Keratinocyte (primary cell): ENCODE measurements around the gene PIK3C3. TPM values are rescaled to one million over a fixed set of nuclear protein-coding genes. Genes with fewer than 3 reads are reported as not detected.

Experiments
- DNase-seq: peaks from one replicate; pipeline ENCODE4 v3.0.0-alpha.2; 2011; ENCODE audit warnings: low read depth, missing footprints, low spot score
- FAIRE-seq: peaks from 2 replicates; lab custom pipeline; 2011; peaks lifted over from hg19 to GRCh38; lab: Jason Lieb, UNC
- H2AFZ ChIP-seq: 2 replicates; pipeline ENCODE4 v1.6.0; 2012; ENCODE audit warnings: low read length, control low read depth, inconsistent platforms; ENCODE audit not compliant: control insufficient read depth
- H3K27ac ChIP-seq: 2 replicates; pipeline ENCODE4 v1.5.1; 2011; ENCODE audit warnings: low read length; ENCODE audit not compliant: control insufficient read depth, insufficient read depth
- H3K27me3 ChIP-seq: 3 replicates; pipeline ENCODE4 v1.6.0; 2011; ENCODE audit warnings: low read length; ENCODE audit not compliant: control insufficient read depth, insufficient read depth; ENCODE audit errors: extremely low read depth
- H3K36me3 ChIP-seq, 2 experiments: 2 replicates in 1 of 2; 3 replicates in 1 of 2; pipeline ENCODE4 v1.5.1; 2011; ENCODE audit warnings: low read length in 2 of 2, mild to moderate bottlenecking in 1 of 2; ENCODE audit not compliant: control insufficient read depth in 2 of 2, insufficient read depth in 2 of 2; ENCODE audit errors: extremely low read depth in 1 of 2
- H3K4me1 ChIP-seq: 3 replicates; pipeline ENCODE4 v1.5.1; 2011; ENCODE audit warnings: low read length; ENCODE audit not compliant: control insufficient read depth, insufficient read depth; ENCODE audit errors: extremely low read depth
- H3K4me2 ChIP-seq: 3 replicates; pipeline ENCODE4 v1.6.0; 2011; ENCODE audit warnings: low read depth, low read length; ENCODE audit not compliant: control insufficient read depth, insufficient read depth; ENCODE audit errors: extremely low read depth
- H3K4me3 ChIP-seq, 3 experiments: fragments of 200-600 bp in 1 of 3; sonication (generic) in 1 of 3; 2 replicates in 2 of 3; 3 replicates in 1 of 3; pipeline ENCODE4 v1.5.1; 2011 to 2016; ENCODE audit warnings: low read length in 3 of 3, mild to moderate bottlenecking in 3 of 3, control low read depth in 2 of 3, inconsistent platforms in 1 of 3, low read depth in 1 of 3, mixed read lengths in 1 of 3, mixed run types in 1 of 3, moderate library complexity in 1 of 3; ENCODE audit not compliant: control insufficient read depth in 2 of 3, insufficient read depth in 2 of 3; ENCODE audit errors: extremely low read depth in 1 of 3
- H3K79me2 ChIP-seq: 2 replicates; pipeline ENCODE4 v1.6.0; 2012; ENCODE audit warnings: low read length; ENCODE audit not compliant: control insufficient read depth, insufficient read depth
- H3K9ac ChIP-seq: 3 replicates; pipeline ENCODE4 v1.6.0; 2011; ENCODE audit warnings: low read length; ENCODE audit not compliant: control insufficient read depth, insufficient read depth; ENCODE audit errors: extremely low read depth
- H3K9me1 ChIP-seq: 3 replicates; pipeline ENCODE4 v1.6.0; 2011; ENCODE audit warnings: low read length; ENCODE audit not compliant: control insufficient read depth, insufficient read depth; ENCODE audit errors: extremely low read depth
- H3K9me3 ChIP-seq: 2 replicates; pipeline ENCODE4 v1.5.1; 2012; ENCODE audit warnings: low read depth, low read length; ENCODE audit not compliant: control insufficient read depth
- H4K20me1 ChIP-seq: 3 replicates; pipeline ENCODE4 v1.6.0; 2011; ENCODE audit warnings: low read length; ENCODE audit not compliant: control insufficient read depth, insufficient read depth; ENCODE audit errors: extremely low read depth
- EZH2 ChIP-seq: IDR thresholded peaks from one replicate; pipeline ENCODE4 v1.6.1; 2012; ENCODE audit warnings: inconsistent platforms, mild to moderate bottlenecking, low read length, moderate library complexity
- dilution Hi-C: fragments of 300-500 bp; cut with MboI; formaldehyde crosslinking; loops from one replicate; pipeline ENCODE4 v1.7.0; 2020; ENCODE audit warnings: low sequenced_read_pairs; ENCODE audit not compliant: extremely low pct_ligation_motif_present
- polyA plus RNA-seq, 5 experiments: library from polyadenylated mRNA; depleted of rRNA in 3 of 5; stranded (reverse) in 3 of 5; stranded (forward) in 1 of 5; unstranded in 1 of 5; fragments of >200 nt; gene quantifications; 1 replicate in 1 of 5; 2 replicates in 3 of 5; 3 replicates in 1 of 5; pipeline versions ENCODE4 v1.2.1 to v1.2.3, GENCODE V29; 2011 to 2012; ENCODE audit warnings: missing spikeins in 2 of 5, low read depth in 1 of 5, low replicate concordance in 1 of 5
- TF ChIP-seq, protein P1 (sequence below), 3 experiments: IDR thresholded peaks in 1 of 3; conservative IDR thresholded peaks in 1 of 3; optimal IDR thresholded peaks in 1 of 3; 2 replicates in 2 of 3; 3 replicates in 1 of 3; pipeline versions ENCODE3 to v1.5.1; 2011; ENCODE audit warnings: low read length in 3 of 3, mild to moderate bottlenecking in 3 of 3, moderate library complexity in 2 of 3, control low read depth in 1 of 3, inconsistent platforms in 1 of 3; ENCODE audit not compliant: insufficient read depth in 2 of 3; ENCODE audit errors: extremely low read depth in 1 of 3

PIK3C3 gene
- polyA plus RNA-seq, 1 donor (not counting 4 experiments of a cell fraction or from before 2014, with no cell fraction given) = 65.0 TPM

DNA sequence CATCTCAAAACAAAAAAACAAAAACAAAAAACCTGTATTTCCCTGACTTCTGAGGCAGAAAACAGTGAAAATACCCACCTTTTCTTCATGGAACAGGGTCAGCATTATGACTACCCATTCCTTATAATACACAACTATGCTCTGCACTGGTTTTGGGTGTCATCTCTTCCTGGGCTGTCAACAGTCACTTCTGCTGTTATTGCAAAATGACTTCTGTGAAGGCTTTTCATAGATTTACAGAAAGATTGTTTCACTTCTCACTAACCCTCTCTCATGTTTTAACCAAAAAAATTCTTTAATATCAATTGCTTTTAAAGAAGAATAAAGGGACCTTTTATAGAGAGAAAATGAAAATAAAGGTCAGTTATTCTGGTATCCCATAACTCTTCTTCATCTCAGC lies 26.5 kb upstream of the PIK3C3 start:
- no peaks in the 10 kb centered on the region for H3K79me2 ChIP-seq
- DNase-seq (no peak), FAIRE-seq (no peak)
- H3K4me1 ChIP-seq = no peaks in the 10 kb centered on the region
- no peak overlapping the region for H3K9ac ChIP-seq
- no peaks in the 10 kb centered on the region for H3K36me3 ChIP-seq
- no peaks in the 10 kb centered on the region for H4K20me1 ChIP-seq
- no peak overlapping the region for H3K4me2 ChIP-seq
- no peaks in the 10 kb centered on the region for H3K27me3 ChIP-seq
- no peak overlapping the region for H3K27ac ChIP-seq
- dilution Hi-C loops = no loop called here
- no peak overlapping the region for H3K4me3 ChIP-seq
- no peaks in the 10 kb centered on the region for H3K9me3 ChIP-seq
- TF ChIP-seq EZH2 = no peak
- TF ChIP-seq, protein P1, sequence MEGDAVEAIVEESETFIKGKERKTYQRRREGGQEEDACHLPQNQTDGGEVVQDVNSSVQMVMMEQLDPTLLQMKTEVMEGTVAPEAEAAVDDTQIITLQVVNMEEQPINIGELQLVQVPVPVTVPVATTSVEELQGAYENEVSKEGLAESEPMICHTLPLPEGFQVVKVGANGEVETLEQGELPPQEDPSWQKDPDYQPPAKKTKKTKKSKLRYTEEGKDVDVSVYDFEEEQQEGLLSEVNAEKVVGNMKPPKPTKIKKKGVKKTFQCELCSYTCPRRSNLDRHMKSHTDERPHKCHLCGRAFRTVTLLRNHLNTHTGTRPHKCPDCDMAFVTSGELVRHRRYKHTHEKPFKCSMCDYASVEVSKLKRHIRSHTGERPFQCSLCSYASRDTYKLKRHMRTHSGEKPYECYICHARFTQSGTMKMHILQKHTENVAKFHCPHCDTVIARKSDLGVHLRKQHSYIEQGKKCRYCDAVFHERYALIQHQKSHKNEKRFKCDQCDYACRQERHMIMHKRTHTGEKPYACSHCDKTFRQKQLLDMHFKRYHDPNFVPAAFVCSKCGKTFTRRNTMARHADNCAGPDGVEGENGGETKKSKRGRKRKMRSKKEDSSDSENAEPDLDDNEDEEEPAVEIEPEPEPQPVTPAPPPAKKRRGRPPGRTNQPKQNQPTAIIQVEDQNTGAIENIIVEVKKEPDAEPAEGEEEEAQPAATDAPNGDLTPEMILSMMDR (optimal IDR thresholded peaks at IDR 0.05 in 1 of 3, IDR thresholded peaks at IDR 0.05 in 1 of 3, conservative IDR thresholded peaks at IDR 0.05 in 1 of 3; ENCODE audit: extremely low read depth in 1 of 3, insufficient read depth in 2 of 3, low read length in 3 of 3) = no peak
- H3K9me1 ChIP-seq = no peaks in the 10 kb centered on the region
- no peak overlapping the region for H2AFZ ChIP-seq

DNA sequence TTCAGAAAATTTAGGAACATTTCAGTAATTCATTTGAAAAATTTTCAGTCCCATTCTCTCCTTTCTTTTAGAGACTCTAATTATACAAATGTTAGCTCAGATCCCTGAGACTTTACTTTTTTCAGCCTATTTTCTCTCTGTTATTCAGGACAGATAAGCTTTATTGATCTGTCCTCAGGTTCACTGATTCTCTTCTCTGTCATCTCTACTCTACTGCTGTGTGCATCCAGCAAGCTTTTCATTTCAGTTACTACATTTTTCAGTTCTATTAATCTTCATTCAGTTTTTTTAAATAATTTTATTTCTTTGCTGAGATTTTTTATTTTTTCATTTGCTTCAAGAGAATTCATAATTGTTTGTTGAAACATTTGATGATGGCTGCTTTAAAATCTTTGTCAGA lies 22.1 kb upstream of the PIK3C3 start:
- Histone ChIP-seq H4K20me1 (no peaks in the 10 kb centered on the region), H3K4me3 (no peak overlapping the region), H3K27ac (no peak overlapping the region), H3K9me1 (no peaks in the 10 kb centered on the region), H3K9ac (no peak overlapping the region), H3K79me2 (no peaks in the 10 kb centered on the region), H3K4me1 (no peaks in the 10 kb centered on the region), H2AFZ (no peak overlapping the region), H3K27me3 (no peaks in the 10 kb centered on the region), H3K9me3 (no peaks in the 10 kb centered on the region), H3K4me2 (no peak overlapping the region), H3K36me3 (no peaks in the 10 kb centered on the region)
- dilution Hi-C loops = no loop called here
- no peak for FAIRE-seq
- no peak for DNase-seq
- TF ChIP-seq, protein P1 (optimal IDR thresholded peaks at IDR 0.05 in 1 of 3, IDR thresholded peaks at IDR 0.05 in 1 of 3, conservative IDR thresholded peaks at IDR 0.05 in 1 of 3; ENCODE audit: extremely low read depth in 1 of 3, insufficient read depth in 2 of 3, low read length in 3 of 3) = no peak
- no peak for TF ChIP-seq EZH2
